NB4 (cell line): ENCODE measurements around the gene NHEJ1.

Source experiments
- CTCF ChIP-seq: IDR thresholded peaks from one replicate; pipeline ENCODE4 v1.5.1; 2012; ENCODE audit warnings: low read depth, low read length
- MAX ChIP-seq: IDR thresholded peaks from 2 replicates; pipeline ENCODE4 v1.6.1; 2011; ENCODE audit warnings: low read depth, low read length
- MYC ChIP-seq: IDR thresholded peaks from 2 replicates; pipeline ENCODE4 v1.6.1; 2011; ENCODE audit warnings: low read depth, low read length

- no peak for TF ChIP-seq MAX
- no peak for TF ChIP-seq CTCF
- no peak for TF ChIP-seq MYC
Observed at GRCh38 chr2:219089330-219089729, 71.3 kb downstream of the NHEJ1 start.
